ENCODE data around the gene ZCCHC12.

GRCh38 chrX:118825227-118825626, 1.6 kb downstream of the ZCCHC12 start:
- no peak for TF ChIP-seq CTCF (IDR thresholded peaks at IDR 0.05; ENCODE audit: poor library complexity)
- no peak for TF ChIP-seq EZH2 (IDR thresholded peaks at IDR 0.05; ENCODE audit: borderline replicate concordance)
- no peak for TF ChIP-seq EZH2phosphoT487 (IDR thresholded peaks at IDR 0.05; ENCODE audit: low read depth, severe bottlenecking, unreplicated experiment)
